GM12874 (cell line): Measurements from ENCODE around the gene RRAS.

Experiments
- CTCF ChIP-seq: IDR thresholded peaks from 2 replicates; pipeline ENCODE4 v1.5.1; 2011; ENCODE audit warnings: low read depth, mild to moderate bottlenecking, control low read depth, low read length, moderate library complexity; ENCODE audit not compliant: insufficient read depth

The RRAS gene

GRCh38 chr19:49626226-49626625, 13.7 kb downstream of the RRAS start:
- TF ChIP-seq CTCF = no peak

- no peak for TF ChIP-seq CTCF
Observed at GRCh38 chr19:49624967-49625910, 14.7 kb downstream of the RRAS start.

GRCh38 chr19:49616945-49617344, 23.0 kb downstream of the RRAS start:
- TF ChIP-seq CTCF = no peak

GRCh38 chr19:49616532-49616931, 23.4 kb downstream of the RRAS start:
- no peak for TF ChIP-seq CTCF

- no peak for TF ChIP-seq CTCF
Observed at GRCh38 chr19:49615861-49616260, 24.1 kb downstream of the RRAS start.

GRCh38 chr19:49614096-49614833, 25.7 kb downstream of the RRAS start:
- no peak for TF ChIP-seq CTCF

GRCh38 chr19:49613374-49613773, 26.6 kb downstream of the RRAS start:
- TF ChIP-seq CTCF = no peak
